Ovary (tissue), 9 donors: Measurements from ENCODE around the gene CCDC66. TPM values are rescaled to one million over a fixed set of nuclear protein-coding genes. Genes with fewer than 3 reads are reported as not detected.

Experiments
- DNase-seq, 5 donors: peaks; one replicate each; pipeline ENCODE4 v3.0.0-alpha.2; 2019 to 2020
- H3K27ac ChIP-seq, 2 donors: fragments of 200-600 bp; one replicate each; pipeline versions ENCODE4 v1.5.1 to v1.8.0; 2019 to 2022
- H3K27me3 ChIP-seq: fragments of 200-600 bp; one replicate; pipeline ENCODE4 v1.8.0; 2022
- H3K36me3 ChIP-seq: fragments of 200-600 bp; sonication (generic); one replicate; pipeline ENCODE4 v1.5.1; 2019
- H3K4me1 ChIP-seq: one replicate; pipeline ENCODE4 v1.8.1; 2013; ENCODE audit warnings: mild to moderate bottlenecking, moderate library complexity; ENCODE audit not compliant: insufficient read depth
- H3K4me3 ChIP-seq: fragments of 200-600 bp; sonication (generic); one replicate; pipeline ENCODE4 v1.5.1; 2017
- H3K9me3 ChIP-seq, 2 donors: fragments of 200-600 bp in 1 of 2; sonication (generic) in 1 of 2; one replicate each; pipeline versions ENCODE4 v1.5.1 to v1.8.1; 2013 to 2019; ENCODE audit warnings: mild to moderate bottlenecking in 1 of 2, moderate library complexity in 1 of 2
- EP300 ChIP-seq: sonication (generic); formaldehyde crosslinking; IDR thresholded peaks from one replicate; pipeline ENCODE4 v1.6.1; 2017; ENCODE audit warnings: antibody characterized with exemption
- POLR2A ChIP-seq: fragments of 450-650 bp; IDR thresholded peaks from one replicate; pipeline ENCODE4 v1.6.1; 2017; ENCODE audit warnings: antibody characterized with exemption, mild to moderate bottlenecking, moderate library complexity
- WGBS, 3 donors: extraction: QIAGEN DNeasy Blood & Tissue Kit in 1 of 3; methylation state at CpG; one replicate each; pipeline versions ENCODE4 v1.1.5 to v1.1.7; 2013 to 2017; 5-methylcytosine and 5-hydroxymethylcytosine counted together
- intact Hi-C, 4 donors: fragments of 100-400 bp; cut with DNase I; formaldehyde crosslinking; loops; one replicate each; pipeline versions ENCODE4 v1.11.0 to v1.15.1; 2022 to 2023
- polyA plus RNA-seq, 2 donors: library from polyadenylated mRNA; stranded (reverse); fragments of 200-250 nt in 1 of 2; fragments of 350-450 nt in 1 of 2; fragmentation: Illumina TruSeq in 1 of 2; extraction: RNeasy Lipid Tissue Mini Kit (QIAGEN cat#74804) in 1 of 2; gene quantifications; one replicate each; pipeline ENCODE4 v1.2.3, GENCODE V29; 2013 to 2014
- total RNA-seq, 7 donors: library from RNA; depleted of rRNA in 2 of 7; stranded (reverse); fragments of >200 nt in 2 of 7; fragmentation: NEBNext Ultra II Directional in 3 of 7; extraction: Animal tissue kit (Norgen Biotek cat#: 25700) in 3 of 7; gene quantifications; one replicate each; pipeline versions ENCODE4 v1.1.0 to v1.2.4, GENCODE V29; 2016 to 2023
- TF ChIP-seq, protein P1 (sequence below), 3 donors: fragments of 450-650 bp in 2 of 3; fragments of 200-600 bp in 1 of 3; IDR thresholded peaks; one replicate each; pipeline versions ENCODE4 v1.5.1 to v1.8.0; 2016 to 2022; ENCODE audit warnings: antibody characterized with exemption in 3 of 3, mild to moderate bottlenecking in 1 of 3
- donor health status: DM: no; HTN: no; CAD: no; lungs with moderate emphysema.
- donor health status: DM: no; HTN: no; CAD: no.
- donor health status: Bipolar disorder and iron deficiency.
- donor health status: DM: yes; HTN: yes; CAD: no.
- donor health status: DM: no; HTN: no; CAD: no.
- donor health status: DM: yes; HTN: yes; CAD: no.

Gene CCDC66
- total and polyA plus RNA-seq, 9 donors = 13.0 to 45.7 (median 33.5) TPM

DNA sequence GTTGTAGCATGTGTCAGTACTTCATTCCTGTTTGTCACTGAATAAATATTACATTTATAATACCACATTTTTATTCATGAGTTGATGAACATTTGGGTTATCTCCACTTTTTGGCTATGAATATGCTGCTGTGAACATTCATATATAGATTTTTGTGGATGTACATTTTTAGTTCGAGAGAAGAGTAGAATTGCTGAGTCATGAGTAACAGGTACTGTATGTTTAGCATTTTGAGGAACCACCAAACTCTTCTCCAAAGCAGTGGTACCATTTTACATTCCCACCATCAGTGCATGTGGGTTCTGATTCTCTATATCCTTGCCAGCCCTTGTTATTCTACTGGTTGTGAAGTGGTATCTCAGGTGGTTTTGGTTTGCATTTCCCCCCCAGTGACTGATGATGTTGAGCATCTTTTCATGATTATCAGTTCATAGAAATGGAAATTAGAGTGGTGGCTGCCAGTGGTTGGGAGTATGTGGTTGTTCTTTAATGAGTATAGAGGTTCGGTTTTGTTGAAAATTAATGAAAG is 59.6 kb downstream of the CCDC66 start:
- Histone ChIP-seq H3K9me3 (no peaks in the 10 kb centered on the region), H3K4me1 (no peaks in the 10 kb centered on the region), H3K27ac (no peak overlapping the region), H3K27me3 (no peaks in the 10 kb centered on the region), H3K36me3 (no peaks in the 10 kb centered on the region), H3K4me3 (no peak overlapping the region)
- TF ChIP-seq EP300 = no peak
- no peak for DNase-seq
- 75 to 86% (median 82%) methylated on average over 2 of the region's 2 CpGs for WGBS, 3 donors
- intact Hi-C loops = no loop called here

DNA sequence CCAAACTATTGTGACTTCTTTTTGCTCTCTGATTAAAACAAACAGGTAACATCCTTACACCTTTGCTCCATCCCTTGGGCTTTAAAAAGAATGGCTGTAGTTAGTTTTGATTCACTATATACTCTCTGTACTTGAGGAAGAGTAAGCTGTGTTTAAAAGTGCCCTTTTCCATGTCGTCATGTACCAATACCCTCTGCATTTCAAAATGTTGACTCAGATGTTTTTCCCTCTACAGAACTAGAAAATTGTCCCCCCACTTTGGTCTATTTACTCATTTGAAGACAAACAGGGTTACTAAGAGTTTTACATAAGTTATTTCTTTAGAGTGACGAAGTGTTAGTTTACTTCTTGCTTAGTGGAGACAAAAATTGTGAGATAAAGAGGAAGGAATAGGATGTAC is 63.4 kb downstream of the CCDC66 start:
- Histone ChIP-seq H3K4me1 (no peaks in the 10 kb centered on the region), H3K27ac (no peak overlapping the region), H3K4me3 (no peak overlapping the region), H3K27me3 (no peaks in the 10 kb centered on the region), H3K36me3 (no peaks in the 10 kb centered on the region), H3K9me3 (no peaks in the 10 kb centered on the region)
- intact Hi-C loops = no loop called here
- whole genome bisulfite sequencing, 3 donors = 90 to 91% (median 90%) methylated on average over 2 of the region's 2 CpGs
- DNase-seq = no peak
- TF ChIP-seq POLR2A = no peak
- TF ChIP-seq, protein P1, sequence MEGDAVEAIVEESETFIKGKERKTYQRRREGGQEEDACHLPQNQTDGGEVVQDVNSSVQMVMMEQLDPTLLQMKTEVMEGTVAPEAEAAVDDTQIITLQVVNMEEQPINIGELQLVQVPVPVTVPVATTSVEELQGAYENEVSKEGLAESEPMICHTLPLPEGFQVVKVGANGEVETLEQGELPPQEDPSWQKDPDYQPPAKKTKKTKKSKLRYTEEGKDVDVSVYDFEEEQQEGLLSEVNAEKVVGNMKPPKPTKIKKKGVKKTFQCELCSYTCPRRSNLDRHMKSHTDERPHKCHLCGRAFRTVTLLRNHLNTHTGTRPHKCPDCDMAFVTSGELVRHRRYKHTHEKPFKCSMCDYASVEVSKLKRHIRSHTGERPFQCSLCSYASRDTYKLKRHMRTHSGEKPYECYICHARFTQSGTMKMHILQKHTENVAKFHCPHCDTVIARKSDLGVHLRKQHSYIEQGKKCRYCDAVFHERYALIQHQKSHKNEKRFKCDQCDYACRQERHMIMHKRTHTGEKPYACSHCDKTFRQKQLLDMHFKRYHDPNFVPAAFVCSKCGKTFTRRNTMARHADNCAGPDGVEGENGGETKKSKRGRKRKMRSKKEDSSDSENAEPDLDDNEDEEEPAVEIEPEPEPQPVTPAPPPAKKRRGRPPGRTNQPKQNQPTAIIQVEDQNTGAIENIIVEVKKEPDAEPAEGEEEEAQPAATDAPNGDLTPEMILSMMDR (IDR thresholded peaks at IDR 0.05) = no peak
- TF ChIP-seq EP300 = no peak

DNA sequence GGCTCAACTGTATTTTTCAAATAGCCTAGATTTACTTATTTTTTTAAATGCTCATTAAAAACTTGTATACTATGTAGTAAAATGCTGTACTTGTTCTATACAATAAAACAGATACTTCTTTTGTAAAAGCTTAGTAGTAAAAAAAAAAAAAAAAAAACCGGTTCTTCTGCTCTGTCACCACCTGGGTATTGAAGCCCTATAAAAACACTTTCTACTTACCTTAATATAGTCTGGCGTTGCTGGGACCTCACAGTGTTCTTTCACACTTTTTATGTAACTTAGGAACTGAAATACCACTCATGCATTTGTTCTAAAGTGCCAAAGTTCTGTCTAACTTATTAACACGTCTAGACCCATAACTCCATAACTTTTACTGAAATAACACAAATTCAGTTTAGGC is 64.7 kb downstream of the CCDC66 start:
- Histone ChIP-seq H3K27ac (no peak overlapping the region), H3K4me3 (no peak overlapping the region), H3K9me3 (no peaks in the 10 kb centered on the region), H3K36me3 (no peaks in the 10 kb centered on the region), H3K4me1 (no peaks in the 10 kb centered on the region), H3K27me3 (no peaks in the 10 kb centered on the region)
- TF ChIP-seq POLR2A = no peak
- TF ChIP-seq, protein P1 (IDR thresholded peaks at IDR 0.05) = no peak
- TF ChIP-seq EP300 = no peak
- intact Hi-C loops = no loop called here
- 80 to 84% (median 83%) methylated on average over 3 of the region's 3 CpGs for WGBS, 3 donors
- DNase-seq = no peak

DNA sequence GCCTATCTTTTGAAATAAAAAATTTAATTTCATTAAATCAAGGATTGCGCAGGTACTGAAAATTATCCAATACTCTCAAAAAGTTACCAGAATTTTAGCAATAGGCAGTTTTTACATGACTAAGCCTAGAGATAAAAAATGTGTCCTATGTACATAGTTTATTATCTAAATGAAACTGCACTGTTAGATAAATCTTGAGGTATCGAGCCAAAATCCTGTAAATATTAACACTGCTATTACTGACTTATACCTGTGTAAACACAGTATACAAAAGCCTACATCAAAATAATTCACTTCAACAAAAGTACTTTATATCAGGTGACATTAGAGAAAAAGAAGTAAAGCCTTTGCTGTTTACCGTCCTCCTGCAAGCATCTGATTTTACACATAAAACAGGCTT is 65.4 kb downstream of the CCDC66 start:
- 90 to 91% (median 91%) methylated on average over 3 of the region's 3 CpGs for WGBS, 3 donors
- Histone ChIP-seq H3K27me3 (no peaks in the 10 kb centered on the region), H3K4me1 (no peaks in the 10 kb centered on the region), H3K36me3 (no peaks in the 10 kb centered on the region), H3K9me3 (no peaks in the 10 kb centered on the region), H3K4me3 (no peak overlapping the region), H3K27ac (no peak overlapping the region)
- intact Hi-C loops = no loop called here
- DNase-seq = no peak
- TF ChIP-seq EP300 (no peak), POLR2A (no peak)
- TF ChIP-seq, protein P1 (IDR thresholded peaks at IDR 0.05) = no peak

DNA sequence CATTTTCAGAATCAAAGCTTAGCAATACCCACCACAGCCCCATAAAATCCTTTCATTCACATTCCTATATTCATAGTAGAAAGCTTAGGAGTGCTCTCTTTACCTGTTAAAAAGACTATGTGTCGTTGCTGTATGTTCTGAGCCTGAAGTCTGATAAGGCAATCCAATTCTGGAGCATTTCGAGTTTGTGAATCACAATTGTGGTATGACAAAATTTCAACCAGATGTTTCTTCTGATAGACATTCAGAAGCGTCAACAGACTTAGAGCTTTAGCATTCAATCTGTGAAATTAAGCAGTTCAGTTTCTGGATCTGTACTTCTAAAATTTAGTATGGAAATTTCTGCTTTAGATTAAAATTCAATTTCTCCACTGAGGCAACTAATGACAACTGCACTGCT is 67.8 kb downstream of the CCDC66 start:
- no peak for DNase-seq
- Histone ChIP-seq H3K36me3 (no peaks in the 10 kb centered on the region), H3K27me3 (no peaks in the 10 kb centered on the region), H3K4me3 (no peak overlapping the region), H3K27ac (no peak overlapping the region), H3K4me1 (no peaks in the 10 kb centered on the region), H3K9me3 (no peaks in the 10 kb centered on the region)
- intact Hi-C loops = no loop called here
- TF ChIP-seq EP300 = no peak
- TF ChIP-seq POLR2A = no peak
- TF ChIP-seq, protein P1 (IDR thresholded peaks at IDR 0.05) = no peak
- WGBS, 3 donors = 53 to 65% (median 64%) methylated on average over 3 of the region's 3 CpGs
